HCT116 (cell line): ENCODE measurements around the gene USF1.
A peak's percentile ranks its signal among the peaks of the same experiment; 100 is the strongest.

ENCODE experiments used
- CEBPB ChIP-seq: IDR thresholded peaks from 2 replicates; pipeline ENCODE4 v1.6.1; 2012; ENCODE audit warnings: low read depth
- CTCF ChIP-seq, 3 experiments: fragments of 200-600 bp in 1 of 3; sonication (generic) in 1 of 3; IDR thresholded peaks in 2 of 3; conservative IDR thresholded peaks in 1 of 3; 2 replicates each; pipeline ENCODE4 v1.5.1; 2012 to 2017; ENCODE audit warnings: low read depth in 2 of 3, low read length in 2 of 3, antibody characterized with exemption in 1 of 3, borderline replicate concordance in 1 of 3, control low read depth in 1 of 3, mild to moderate bottlenecking in 1 of 3, mixed read lengths in 1 of 3, mixed run types in 1 of 3, moderate library complexity in 1 of 3; ENCODE audit not compliant: insufficient read depth in 1 of 3
- EGR1 ChIP-seq: IDR thresholded peaks from 2 replicates; pipeline ENCODE4 v1.6.1; 2012; ENCODE audit warnings: low read depth
- EZH2 ChIP-seq: fragments of 200-600 bp; sonication (generic); IDR thresholded peaks from 2 replicates; pipeline ENCODE4 v1.6.1; 2017; ENCODE audit warnings: antibody characterized with exemption, mixed run types
- EZH2phosphoT487 ChIP-seq: fragments of 200-600 bp; IDR thresholded peaks from 2 replicates; pipeline ENCODE4 v1.6.1; 2018; ENCODE audit warnings: antibody characterized with exemption, borderline replicate concordance
- JUND ChIP-seq: IDR thresholded peaks from 2 replicates; pipeline ENCODE4 v1.6.1; 2012
- MAX ChIP-seq: IDR thresholded peaks from 2 replicates; pipeline ENCODE4 v1.6.1; 2012
- POLR2A ChIP-seq: IDR thresholded peaks from 2 replicates; pipeline ENCODE4 v1.7.0; 2011; ENCODE audit warnings: borderline replicate concordance; ENCODE audit not compliant: insufficient read depth, insufficient read length; ENCODE audit errors: extremely low read depth
- POLR2AphosphoS5 ChIP-seq: IDR thresholded peaks from 2 replicates; pipeline ENCODE4 v1.6.1; 2011; ENCODE audit warnings: mild to moderate bottlenecking, low read depth, low read length, moderate library complexity
- REST ChIP-seq: IDR thresholded peaks from 2 replicates; pipeline ENCODE4 v1.6.1; 2012; ENCODE audit warnings: low read depth
- SP1 ChIP-seq: IDR thresholded peaks from 2 replicates; pipeline ENCODE4 v1.6.1; 2012; ENCODE audit warnings: low read depth

GRCh38 chr1:161079436-161080110 is 33.8 kb upstream of the USF1 start:
- no peak for TF ChIP-seq POLR2A
- TF ChIP-seq CTCF (IDR thresholded peaks at IDR 0.05 in 2 of 3, conservative IDR thresholded peaks at IDR 0.05 in 1 of 3; ENCODE audit: borderline replicate concordance in 1 of 3, insufficient read depth in 1 of 3, low read depth in 2 of 3, low read length in 2 of 3): 0 out of 6 replicates have a peak, but pooled peaks of 1 of the 3 experiments have one; percentile 17
- TF ChIP-seq EZH2: no peak
- no peak for TF ChIP-seq MAX
- no peak for TF ChIP-seq CEBPB
- no peak for TF ChIP-seq POLR2AphosphoS5
- TF ChIP-seq SP1: no peak
- no peak for TF ChIP-seq JUND
- no peak for TF ChIP-seq EGR1
- no peak for TF ChIP-seq EZH2phosphoT487
- no peak for TF ChIP-seq REST
